NCI-H1105 (cell line): Measurements from ENCODE around the gene THAP10.

Source experiments
- DNase-seq: peaks from one replicate; lab custom pipeline; 2025; lab: John Stamatoyannopoulos, UW

Gene THAP10

GRCh38 chr15:70853973-70854665 is 38.1 kb downstream of the THAP10 start, which contains the start of gene LARP6:
TSS of gene LARP6 (minus strand) at chr15:70854157. CDS start at chr15:70854088, 69 bp downstream.
- DNase-seq = peak; percentile 63

GRCh38 chr15:70853318-70853972 is 38.8 kb downstream of the THAP10 start:
- peak; percentile 63 for DNase-seq

DNA sequence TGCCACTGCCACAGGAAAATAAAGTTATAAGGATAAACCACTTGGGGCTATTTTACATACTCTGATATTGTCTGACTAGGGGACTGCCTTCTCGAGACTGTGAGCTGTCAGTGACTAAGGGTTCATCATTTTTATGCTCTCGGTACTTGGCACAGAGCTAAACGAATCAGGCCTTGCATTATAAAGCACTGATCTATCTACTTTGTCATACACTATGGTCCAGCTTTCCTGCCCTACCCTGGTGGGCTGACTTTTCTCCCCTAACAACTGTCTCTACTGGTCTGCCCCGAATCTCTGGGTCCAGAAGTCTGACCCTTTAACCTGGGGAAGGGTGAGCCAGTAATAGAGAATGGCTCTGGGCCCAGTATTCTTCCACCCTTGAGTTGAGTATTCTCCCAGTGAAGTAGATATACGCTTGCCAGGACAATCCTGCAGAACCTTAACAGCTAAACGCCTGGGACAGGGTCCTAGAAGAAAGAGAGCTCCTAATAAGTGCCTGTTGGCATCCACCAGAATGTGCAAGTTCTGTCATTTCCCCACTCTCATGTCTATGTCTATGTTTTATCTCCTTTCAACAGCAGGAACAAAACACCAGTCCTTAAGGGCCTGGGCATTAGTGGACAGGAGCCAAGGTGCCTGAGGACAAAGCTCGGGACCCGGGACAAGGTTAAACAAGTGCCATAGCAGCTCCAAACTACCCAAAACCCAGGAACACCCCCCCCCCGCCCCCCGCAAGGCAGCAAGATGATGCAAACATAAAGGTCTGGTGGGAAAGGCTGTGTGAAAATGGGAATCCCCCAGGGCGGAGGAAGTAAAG is 39.5 kb downstream of the THAP10 start:
- no peak for DNase-seq

DNA sequence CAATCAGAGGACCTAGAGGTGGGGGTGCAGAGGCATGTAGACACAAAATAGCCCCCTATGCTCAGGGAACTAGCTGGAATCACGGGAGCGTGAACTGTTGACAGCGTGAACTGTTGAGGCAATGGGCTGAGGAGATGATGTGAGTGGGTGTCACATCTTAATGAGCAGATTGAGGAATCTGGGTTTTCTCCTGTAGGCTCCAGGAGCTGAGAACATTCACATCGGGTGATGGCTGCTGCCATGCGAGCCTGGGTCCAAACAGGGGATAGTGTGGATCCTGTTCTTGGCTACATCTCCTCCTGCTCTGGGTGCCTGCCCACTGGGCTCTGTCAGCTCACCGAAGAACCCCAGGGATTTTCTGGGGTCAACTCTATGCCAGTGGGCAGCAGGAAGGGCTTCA is 40.3 kb downstream of the THAP10 start:
- no peak for DNase-seq

DNA sequence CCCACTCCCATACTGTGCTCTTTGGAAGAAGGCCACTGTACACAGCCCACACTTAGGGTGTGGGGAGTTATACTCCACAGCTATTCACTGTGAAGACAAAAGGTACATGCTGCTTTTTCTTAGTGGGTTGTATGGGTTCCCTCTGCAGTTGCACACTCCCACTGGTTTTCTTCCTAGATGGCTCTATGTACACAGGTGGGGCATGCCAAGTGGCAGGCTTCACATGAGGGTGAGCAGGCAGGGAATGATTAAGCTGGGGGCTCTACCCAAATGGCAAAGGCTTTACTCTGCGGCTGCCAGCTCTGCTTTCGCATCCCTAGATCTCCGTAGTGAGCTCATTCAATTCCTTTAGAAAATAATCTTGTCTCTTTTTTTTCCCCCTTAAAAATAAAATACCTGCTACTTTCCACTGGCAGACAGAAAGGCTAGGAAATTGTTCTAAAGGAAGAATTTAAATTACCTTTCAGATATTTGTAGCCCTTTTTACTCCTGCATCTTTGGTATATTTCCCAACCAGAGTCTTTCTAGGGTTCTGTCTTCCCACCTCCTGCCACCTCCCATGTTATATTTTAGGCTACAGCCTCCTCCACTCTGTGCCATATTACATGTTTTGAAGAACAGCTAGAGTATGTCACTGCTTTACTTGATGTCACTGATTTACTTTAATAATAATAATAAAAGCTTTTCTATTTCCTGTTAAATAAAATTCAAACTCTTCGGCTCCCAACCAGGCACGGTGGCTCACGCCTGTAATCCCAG is 46.5 kb downstream of the THAP10 start:
- no peak for DNase-seq

GRCh38 chr15:70837476-70837875 is 54.8 kb downstream of the THAP10 start:
- no peak for DNase-seq

GRCh38 chr15:70835841-70836240 is 56.4 kb downstream of the THAP10 start:
- DNase-seq = no peak

GRCh38 chr15:70835415-70835814 is 56.8 kb downstream of the THAP10 start:
- no peak for DNase-seq

- no peak for DNase-seq
These were observed 57.2 kb downstream of the THAP10 start for GRCh38 chr15:70834999-70835398.

DNA sequence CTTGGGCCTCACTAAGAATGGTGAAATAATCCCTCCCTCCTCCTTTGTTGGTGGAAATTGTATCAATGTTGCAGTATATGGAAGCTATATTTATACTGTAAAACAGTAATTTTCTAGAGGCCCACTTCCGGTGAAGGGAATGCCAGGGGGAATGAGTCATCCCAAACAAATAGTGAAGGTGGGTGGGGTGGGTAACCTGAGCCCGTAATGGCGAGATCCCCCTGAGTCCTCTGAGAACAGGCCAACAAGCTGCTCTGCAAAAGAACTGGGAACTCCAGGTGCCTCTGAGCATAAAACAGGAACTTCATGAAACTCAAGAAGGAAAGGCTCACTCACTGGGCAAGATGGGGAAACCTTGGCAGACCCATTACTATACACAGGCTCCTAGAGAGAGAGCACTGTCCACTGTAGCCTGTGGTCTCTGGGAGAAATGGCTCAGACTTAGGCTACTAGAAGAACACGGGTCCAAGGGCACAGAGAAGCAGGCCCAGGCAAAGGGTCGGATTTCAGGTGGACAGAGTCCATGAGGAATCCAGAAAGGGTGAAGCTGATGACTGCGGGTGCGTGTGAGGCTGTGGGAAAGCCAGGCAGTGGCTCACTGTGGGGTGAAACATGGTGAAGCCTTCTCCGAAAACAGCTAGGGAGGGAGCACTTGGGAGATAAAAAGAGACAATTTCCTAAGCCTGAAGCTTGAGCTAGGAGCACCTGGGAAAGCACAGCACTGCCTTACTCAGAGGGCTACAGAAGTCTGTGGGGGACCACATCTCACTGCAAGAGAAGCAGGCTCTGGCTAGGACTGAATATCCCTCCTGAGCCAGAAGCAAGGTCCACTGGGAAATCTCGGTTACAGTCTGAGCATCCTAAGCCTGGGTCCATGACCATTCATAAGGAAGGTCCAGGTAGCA is 58.1 kb downstream of the THAP10 start:
- DNase-seq = peak; percentile 21

DNA sequence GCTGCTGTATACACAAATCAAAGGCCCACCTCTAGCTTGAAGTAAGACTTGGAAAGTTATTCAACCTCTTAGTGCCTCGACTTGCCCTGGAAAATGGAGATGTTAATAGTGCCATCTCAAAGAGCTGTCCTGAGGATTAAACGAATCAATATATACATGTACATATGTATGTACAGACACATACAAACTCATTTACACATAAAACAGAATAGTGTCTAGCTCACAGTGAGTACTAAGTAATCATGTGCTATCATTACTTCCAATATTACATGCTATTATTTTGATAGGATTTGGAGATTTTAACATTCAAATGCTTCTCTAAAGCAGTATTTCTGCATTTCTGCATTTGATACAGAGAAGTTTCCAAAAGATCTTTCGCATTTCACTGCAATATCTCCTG is 58.8 kb downstream of the THAP10 start:
- no peak for DNase-seq

DNA sequence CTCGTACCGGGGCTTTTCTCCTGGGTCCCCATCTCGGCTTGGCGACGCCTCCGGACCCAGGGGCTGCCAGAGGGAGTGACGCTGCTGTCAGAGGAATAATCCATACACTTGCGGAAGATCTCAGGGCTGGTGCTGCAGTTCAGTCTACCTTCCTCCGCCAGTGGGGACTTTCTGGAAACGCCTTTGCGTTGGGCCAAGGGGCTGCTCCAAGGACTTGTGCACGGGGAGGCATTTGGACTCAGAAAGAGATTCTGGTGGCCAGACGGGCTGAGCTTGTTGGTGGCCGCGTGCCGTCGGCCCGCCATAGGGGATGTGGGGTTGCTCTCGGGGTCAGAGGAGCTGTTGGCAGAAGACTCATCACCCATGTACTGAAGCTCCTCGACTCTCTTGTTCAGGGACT is 60.1 kb downstream of the THAP10 start:
- DNase-seq = no peak
